Suprapubic skin (tissue), 4 donors: ENCODE data around the gene KCNJ18.
"Not testable (repeated sequence)": the region's sequence is repeated elsewhere in the genome, so short reads cannot be mapped to it uniquely, and the experiment has no call there.

Experiments
- EP300 ChIP-seq: sonication (generic); formaldehyde crosslinking; IDR thresholded peaks from one replicate; pipeline ENCODE4 v1.6.1; 2017; ENCODE audit warnings: antibody characterized with exemption
- POLR2A ChIP-seq, 2 donors: fragments of 450-650 bp; IDR thresholded peaks; one replicate each; pipeline ENCODE4 v1.6.1; 2017; ENCODE audit warnings: antibody characterized with exemption in 2 of 2, mild to moderate bottlenecking in 2 of 2, moderate library complexity in 2 of 2
- POLR2AphosphoS5 ChIP-seq, 3 donors: sonication (generic); formaldehyde crosslinking; IDR thresholded peaks; one replicate each; pipeline ENCODE4 v1.6.1; 2017; ENCODE audit warnings: antibody characterized with exemption in 3 of 3
- TF ChIP-seq, protein P1 (sequence below), 2 donors: fragments of 200-600 bp in 1 of 2; fragments of 450-650 bp in 1 of 2; sonication (generic) in 1 of 2; IDR thresholded peaks; one replicate each; pipeline ENCODE4 v1.5.1; 2016 to 2019; ENCODE audit warnings: antibody characterized with exemption in 2 of 2, mild to moderate bottlenecking in 1 of 2, moderate library complexity in 1 of 2

DNA sequence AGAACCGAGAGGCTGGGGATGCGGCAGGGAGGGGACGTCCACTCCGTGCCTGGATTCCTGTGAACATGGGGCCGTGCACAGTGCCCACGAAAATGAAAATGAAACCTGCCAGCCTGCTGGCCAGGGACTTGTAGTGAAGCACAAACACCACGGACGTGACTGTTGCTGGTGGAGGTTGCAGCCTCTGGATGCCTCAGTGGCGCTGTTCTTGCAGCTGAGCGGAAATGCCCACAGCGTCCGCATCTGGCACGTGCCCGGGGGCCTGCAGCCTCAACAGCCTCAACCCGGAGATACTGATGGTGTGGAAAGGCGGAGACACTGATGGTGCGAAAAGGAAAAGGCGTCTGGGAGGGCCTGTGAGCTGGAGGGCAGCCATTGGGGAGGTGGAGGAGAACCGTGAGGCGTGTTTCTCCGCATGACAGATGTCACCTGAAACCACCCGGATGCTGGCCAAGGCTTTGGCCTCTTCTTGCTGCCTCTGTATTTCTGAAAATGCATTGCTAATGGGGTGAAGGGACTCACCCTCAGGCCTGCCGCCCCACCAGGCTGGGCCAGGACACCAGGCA is 44.8 kb downstream of the KCNJ18 start:
- TF ChIP-seq, protein P1, sequence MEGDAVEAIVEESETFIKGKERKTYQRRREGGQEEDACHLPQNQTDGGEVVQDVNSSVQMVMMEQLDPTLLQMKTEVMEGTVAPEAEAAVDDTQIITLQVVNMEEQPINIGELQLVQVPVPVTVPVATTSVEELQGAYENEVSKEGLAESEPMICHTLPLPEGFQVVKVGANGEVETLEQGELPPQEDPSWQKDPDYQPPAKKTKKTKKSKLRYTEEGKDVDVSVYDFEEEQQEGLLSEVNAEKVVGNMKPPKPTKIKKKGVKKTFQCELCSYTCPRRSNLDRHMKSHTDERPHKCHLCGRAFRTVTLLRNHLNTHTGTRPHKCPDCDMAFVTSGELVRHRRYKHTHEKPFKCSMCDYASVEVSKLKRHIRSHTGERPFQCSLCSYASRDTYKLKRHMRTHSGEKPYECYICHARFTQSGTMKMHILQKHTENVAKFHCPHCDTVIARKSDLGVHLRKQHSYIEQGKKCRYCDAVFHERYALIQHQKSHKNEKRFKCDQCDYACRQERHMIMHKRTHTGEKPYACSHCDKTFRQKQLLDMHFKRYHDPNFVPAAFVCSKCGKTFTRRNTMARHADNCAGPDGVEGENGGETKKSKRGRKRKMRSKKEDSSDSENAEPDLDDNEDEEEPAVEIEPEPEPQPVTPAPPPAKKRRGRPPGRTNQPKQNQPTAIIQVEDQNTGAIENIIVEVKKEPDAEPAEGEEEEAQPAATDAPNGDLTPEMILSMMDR (IDR thresholded peaks at IDR 0.05) = not testable (repeated sequence)
- not testable (repeated sequence) for TF ChIP-seq POLR2AphosphoS5 (IDR thresholded peaks at IDR 0.05); EP300; POLR2A (IDR thresholded peaks at IDR 0.05)
